Inflammatory macrophage treated with lipopolysaccharide for 1 hour (primary cell): ENCODE data around the gene LCN9.

Experiments
- DNase-seq, 2 donors: peaks; one replicate each; pipeline ENCODE4 v3.0.0-alpha.2; 2020 to 2022

LCN9 gene

GRCh38 chr9:135701067-135701958 lies 38.2 kb downstream of the LCN9 start:
- no peak for DNase-seq

GRCh38 chr9:135701959-135702721 lies 39.0 kb downstream of the LCN9 start, which contains the start of gene KCNT1:
KCNT1 (plus strand) TSS chr9:135702185; CDS start chr9:135702259, 74 bp downstream.
- peak; percentile 2 to 51 for DNase-seq

- DNase-seq = no peak
Observed at GRCh38 chr9:135703726-135704125, 40.6 kb downstream of the LCN9 start.

- DNase-seq = no peak
Observed at GRCh38 chr9:135704483-135704882, 41.4 kb downstream of the LCN9 start.

GRCh38 chr9:135705376-135705775 lies 42.3 kb downstream of the LCN9 start:
- DNase-seq = no peak

- no peak for DNase-seq
Observed at GRCh38 chr9:135706288-135706687, 43.2 kb downstream of the LCN9 start.

GRCh38 chr9:135707252-135708138 lies 44.4 kb downstream of the LCN9 start:
- no peak for DNase-seq

- no peak for DNase-seq
Observed at GRCh38 chr9:135708164-135708563, 45.1 kb downstream of the LCN9 start.

- DNase-seq = no peak
Observed at GRCh38 chr9:135711391-135711790, 48.3 kb downstream of the LCN9 start.

GRCh38 chr9:135711881-135712280 lies 48.8 kb downstream of the LCN9 start:
- no peak for DNase-seq

GRCh38 chr9:135712613-135713295 lies 49.6 kb downstream of the LCN9 start:
- DNase-seq = no peak

- no peak for DNase-seq
Observed at GRCh38 chr9:135714242-135715055, 51.3 kb downstream of the LCN9 start.

GRCh38 chr9:135715056-135715595 lies 52.0 kb downstream of the LCN9 start:
- DNase-seq = no peak

- DNase-seq = no peak
Observed at GRCh38 chr9:135716045-135716444, 52.9 kb downstream of the LCN9 start.
